ENCODE results near the gene PARVG.

DNA sequence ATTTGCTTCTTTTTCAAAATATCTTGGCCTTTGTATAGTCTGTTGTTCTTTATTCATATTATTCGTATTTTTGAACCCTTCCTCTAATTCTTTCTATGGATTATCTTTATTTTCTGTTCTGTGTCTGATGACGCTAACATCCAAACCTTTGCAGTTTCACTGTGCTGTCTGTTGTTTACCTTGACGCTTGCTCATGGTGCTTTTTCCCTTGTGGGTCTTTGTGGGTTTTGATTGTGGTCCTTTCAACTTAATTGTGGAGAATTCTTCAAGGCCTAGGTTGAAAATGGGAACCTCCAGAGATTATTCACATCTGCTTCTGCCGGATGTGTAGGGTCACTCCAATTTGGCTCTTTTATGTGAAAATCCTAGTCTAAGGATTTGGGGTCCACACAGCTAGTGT is 34.6 kb downstream of the PARVG start:
- TF ChIP-seq, protein P1, sequence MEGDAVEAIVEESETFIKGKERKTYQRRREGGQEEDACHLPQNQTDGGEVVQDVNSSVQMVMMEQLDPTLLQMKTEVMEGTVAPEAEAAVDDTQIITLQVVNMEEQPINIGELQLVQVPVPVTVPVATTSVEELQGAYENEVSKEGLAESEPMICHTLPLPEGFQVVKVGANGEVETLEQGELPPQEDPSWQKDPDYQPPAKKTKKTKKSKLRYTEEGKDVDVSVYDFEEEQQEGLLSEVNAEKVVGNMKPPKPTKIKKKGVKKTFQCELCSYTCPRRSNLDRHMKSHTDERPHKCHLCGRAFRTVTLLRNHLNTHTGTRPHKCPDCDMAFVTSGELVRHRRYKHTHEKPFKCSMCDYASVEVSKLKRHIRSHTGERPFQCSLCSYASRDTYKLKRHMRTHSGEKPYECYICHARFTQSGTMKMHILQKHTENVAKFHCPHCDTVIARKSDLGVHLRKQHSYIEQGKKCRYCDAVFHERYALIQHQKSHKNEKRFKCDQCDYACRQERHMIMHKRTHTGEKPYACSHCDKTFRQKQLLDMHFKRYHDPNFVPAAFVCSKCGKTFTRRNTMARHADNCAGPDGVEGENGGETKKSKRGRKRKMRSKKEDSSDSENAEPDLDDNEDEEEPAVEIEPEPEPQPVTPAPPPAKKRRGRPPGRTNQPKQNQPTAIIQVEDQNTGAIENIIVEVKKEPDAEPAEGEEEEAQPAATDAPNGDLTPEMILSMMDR (IDR thresholded peaks at IDR 0.05), result no peak
- no peak for TF ChIP-seq POLR2A (IDR thresholded peaks at IDR 0.05)
